Fibroblast of lung (primary cell): ENCODE results near the gene FOXD4L6. TPM values are rescaled to one million over a fixed set of nuclear protein-coding genes. Genes with fewer than 3 reads are reported as not detected.
"Not testable (repeated sequence)": the region's sequence is repeated elsewhere in the genome, so short reads cannot be mapped to it uniquely, and the experiment has no call there.

Experiments
- DNase-seq, 2 donors: peaks; one replicate each; pipeline versions ENCODE4 v3.0.0 to v3.0.0-alpha.2; 2010; ENCODE audit warnings: low read depth in 2 of 2
- H2AFZ ChIP-seq: 2 replicates; pipeline ENCODE4 v1.5.1; 2012; ENCODE audit warnings: low read length, control low read depth, inconsistent platforms
- H3K27ac ChIP-seq: 2 replicates; pipeline ENCODE4 v1.5.1; 2011; ENCODE audit warnings: low read length, control low read depth; ENCODE audit not compliant: insufficient read depth
- H3K27me3 ChIP-seq: 2 replicates; pipeline ENCODE4 v1.5.1; 2011; ENCODE audit warnings: mild to moderate bottlenecking, low read length; ENCODE audit not compliant: control insufficient read depth, insufficient read depth
- H3K36me3 ChIP-seq: 2 replicates; pipeline ENCODE4 v1.5.1; 2011; ENCODE audit warnings: low read length; ENCODE audit not compliant: control insufficient read depth, insufficient read depth
- H3K4me1 ChIP-seq: 2 replicates; pipeline ENCODE4 v1.5.1; 2011; ENCODE audit warnings: low read length; ENCODE audit not compliant: control insufficient read depth, insufficient read depth; ENCODE audit errors: extremely low read depth
- H3K4me2 ChIP-seq: 2 replicates; pipeline ENCODE4 v1.5.1; 2011; ENCODE audit warnings: low read length, control low read depth; ENCODE audit not compliant: insufficient read depth; ENCODE audit errors: extremely low read depth
- H3K4me3 ChIP-seq, 4 experiments: fragments of 200-600 bp in 1 of 4; sonication (generic) in 1 of 4; replicated peaks in 1 of 4; 2 replicates each; pipeline ENCODE4 v1.5.1; 2011 to 2016; ENCODE audit warnings: low read length in 4 of 4, low read depth in 3 of 4, mild to moderate bottlenecking in 3 of 4, control low read depth in 2 of 4, inconsistent platforms in 1 of 4, mixed read lengths in 1 of 4; ENCODE audit not compliant: insufficient read depth in 1 of 4; ENCODE audit errors: control extremely low read depth in 1 of 4
- H3K79me2 ChIP-seq: 2 replicates; pipeline ENCODE4 v1.5.1; 2012; ENCODE audit warnings: mild to moderate bottlenecking, low read length, inconsistent platforms; ENCODE audit not compliant: control insufficient read depth, insufficient read depth
- H3K9ac ChIP-seq: 2 replicates; pipeline ENCODE4 v1.5.1; 2011; ENCODE audit warnings: mild to moderate bottlenecking, low read length, control low read depth; ENCODE audit not compliant: insufficient read depth
- H3K9me3 ChIP-seq: 2 replicates; pipeline ENCODE4 v1.5.1; 2012; ENCODE audit warnings: low read depth, low read length; ENCODE audit not compliant: control insufficient read depth, insufficient read depth
- H4K20me1 ChIP-seq: 2 replicates; pipeline ENCODE4 v1.5.1; 2011; ENCODE audit warnings: low read length; ENCODE audit not compliant: control insufficient read depth, insufficient read depth; ENCODE audit errors: extremely low read depth
- polyA minus RNA-seq: library from RNA; depleted of rRNA, polyadenylated mRNA; stranded (reverse); fragments of >200 nt; gene quantifications from 2 replicates; pipeline ENCODE4 v1.2.3, GENCODE V29; 2011; ENCODE audit warnings: low replicate concordance
- polyA plus RNA-seq, 2 donors: library from polyadenylated mRNA; depleted of rRNA in 1 of 2; stranded (reverse) in 1 of 2; unstranded in 1 of 2; fragments of >200 nt; gene quantifications; 2 replicates each; pipeline ENCODE4 v1.2.1, GENCODE V29; 2011 to 2012; ENCODE audit warnings: missing spikeins in 1 of 2
- total RNA-seq: library from RNA; depleted of rRNA; stranded (reverse); fragments of >200 nt; gene quantifications from 2 replicates; pipeline ENCODE4 v1.2.1, GENCODE V29; 2014

The FOXD4L6 gene
- total RNA-seq (not detected in 2 replicates), polyA plus RNA-seq (not detected in 2 replicates), polyA minus RNA-seq (not detected in 2 replicates)
- not detected in 2 replicates for polyA plus RNA-seq (2012)

- not testable (repeated sequence) for H2AFZ ChIP-seq, H4K20me1 ChIP-seq, H3K27ac ChIP-seq, DNase-seq, H3K79me2 ChIP-seq, H3K27me3 ChIP-seq, H3K4me2 ChIP-seq, H3K4me3 ChIP-seq, H3K9ac ChIP-seq, H3K9me3 ChIP-seq, H3K4me1 ChIP-seq, H3K36me3 ChIP-seq
Observed at GRCh38 chr9:41128581-41128980, at the start of gene FOXD4L6. TSS of gene FOXD4L6 (minus strand) at chr9:41128681. CDS start at chr9:41128383, 298 bp downstream.

GRCh38 chr9:41174994-41175393 lies 46.5 kb upstream of the FOXD4L6 start:
- not testable (repeated sequence) for H3K9me3 ChIP-seq, H3K79me2 ChIP-seq, H3K4me2 ChIP-seq, H2AFZ ChIP-seq, H3K4me3 ChIP-seq, H3K4me1 ChIP-seq, H4K20me1 ChIP-seq, H3K36me3 ChIP-seq, H3K27ac ChIP-seq, H3K27me3 ChIP-seq, H3K9ac ChIP-seq
- DNase-seq: peak in 1 of 2 donors; percentile 1

GRCh38 chr9:41150116-41150515 lies 21.6 kb upstream of the FOXD4L6 start:
- not testable (repeated sequence) for H3K27ac ChIP-seq, DNase-seq, H3K79me2 ChIP-seq, H3K4me2 ChIP-seq, H3K27me3 ChIP-seq, H3K4me3 ChIP-seq, H3K9me3 ChIP-seq, H3K9ac ChIP-seq, H3K4me1 ChIP-seq, H3K36me3 ChIP-seq, H4K20me1 ChIP-seq, H2AFZ ChIP-seq

GRCh38 chr9:41141878-41142277 lies 13.4 kb upstream of the FOXD4L6 start:
- not testable (repeated sequence) for H3K27me3 ChIP-seq, H3K36me3 ChIP-seq, H2AFZ ChIP-seq, H3K9ac ChIP-seq, H3K4me1 ChIP-seq, H4K20me1 ChIP-seq, H3K4me3 ChIP-seq, DNase-seq, H3K79me2 ChIP-seq, H3K4me2 ChIP-seq, H3K9me3 ChIP-seq, H3K27ac ChIP-seq

GRCh38 chr9:41126746-41127446 lies 1.6 kb downstream of the FOXD4L6 start:
- not testable (repeated sequence) for H3K4me3 ChIP-seq, H4K20me1 ChIP-seq, H3K27me3 ChIP-seq, H2AFZ ChIP-seq, H3K9me3 ChIP-seq, H3K36me3 ChIP-seq, H3K9ac ChIP-seq, H3K27ac ChIP-seq, H3K79me2 ChIP-seq, H3K4me2 ChIP-seq, DNase-seq, H3K4me1 ChIP-seq

- H3K4me3 ChIP-seq, H4K20me1 ChIP-seq, H3K9me3 ChIP-seq, H3K4me1 ChIP-seq, H2AFZ ChIP-seq, H3K27me3 ChIP-seq, H3K79me2 ChIP-seq, H3K27ac ChIP-seq, DNase-seq, H3K4me2 ChIP-seq, H3K9ac ChIP-seq, H3K36me3 ChIP-seq: not testable (repeated sequence)
Observed at GRCh38 chr9:41125936-41126335, 2.5 kb downstream of the FOXD4L6 start.

GRCh38 chr9:41125109-41125658 lies 3.3 kb downstream of the FOXD4L6 start:
- not testable (repeated sequence) for H3K4me2 ChIP-seq, H3K9me3 ChIP-seq, H3K27me3 ChIP-seq, H3K36me3 ChIP-seq, H3K27ac ChIP-seq, DNase-seq, H4K20me1 ChIP-seq, H2AFZ ChIP-seq, H3K79me2 ChIP-seq, H3K4me1 ChIP-seq, H3K9ac ChIP-seq, H3K4me3 ChIP-seq
